ENCODE results near the gene TDRD9.

The TDRD9 gene

GRCh38 chr14:104037903-104038302 lies 109.6 kb downstream of the TDRD9 start:
- peaks cover 7% of the 10 kb centered on the region for H3K27me3 ChIP-seq (replicated peaks; ENCODE audit: insufficient read depth, low read length)
- no peaks in the 10 kb centered on the region for H3K36me3 ChIP-seq (replicated peaks; ENCODE audit: insufficient read depth, low read length)
- H3K27ac ChIP-seq (ENCODE audit: low read length) = no peak overlapping the region

GRCh38 chr14:104039214-104039613 lies 111.0 kb downstream of the TDRD9 start:
- H3K4me1 ChIP-seq (ENCODE audit: low read length) = no peaks in the 10 kb centered on the region
- H3K27me3 ChIP-seq (replicated peaks; ENCODE audit: insufficient read depth, low read length) = peaks cover 10% of the 10 kb centered on the region
- no peak overlapping the region for H2AFZ ChIP-seq (ENCODE audit: low read length)
- H3K9ac ChIP-seq (ENCODE audit: low read length) = no peak overlapping the region
- no peaks in the 10 kb centered on the region for H3K9me3 ChIP-seq (replicated peaks; ENCODE audit: insufficient read depth, low read length)
- TF ChIP-seq EZH2 (optimal IDR thresholded peaks at IDR 0.05; ENCODE audit: low read depth, low read length) = no peak
- no peak for TF ChIP-seq EZH2phosphoT487 (IDR thresholded peaks at IDR 0.05; ENCODE audit: low read length)
- TF ChIP-seq, protein P1, sequence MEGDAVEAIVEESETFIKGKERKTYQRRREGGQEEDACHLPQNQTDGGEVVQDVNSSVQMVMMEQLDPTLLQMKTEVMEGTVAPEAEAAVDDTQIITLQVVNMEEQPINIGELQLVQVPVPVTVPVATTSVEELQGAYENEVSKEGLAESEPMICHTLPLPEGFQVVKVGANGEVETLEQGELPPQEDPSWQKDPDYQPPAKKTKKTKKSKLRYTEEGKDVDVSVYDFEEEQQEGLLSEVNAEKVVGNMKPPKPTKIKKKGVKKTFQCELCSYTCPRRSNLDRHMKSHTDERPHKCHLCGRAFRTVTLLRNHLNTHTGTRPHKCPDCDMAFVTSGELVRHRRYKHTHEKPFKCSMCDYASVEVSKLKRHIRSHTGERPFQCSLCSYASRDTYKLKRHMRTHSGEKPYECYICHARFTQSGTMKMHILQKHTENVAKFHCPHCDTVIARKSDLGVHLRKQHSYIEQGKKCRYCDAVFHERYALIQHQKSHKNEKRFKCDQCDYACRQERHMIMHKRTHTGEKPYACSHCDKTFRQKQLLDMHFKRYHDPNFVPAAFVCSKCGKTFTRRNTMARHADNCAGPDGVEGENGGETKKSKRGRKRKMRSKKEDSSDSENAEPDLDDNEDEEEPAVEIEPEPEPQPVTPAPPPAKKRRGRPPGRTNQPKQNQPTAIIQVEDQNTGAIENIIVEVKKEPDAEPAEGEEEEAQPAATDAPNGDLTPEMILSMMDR (IDR thresholded peaks at IDR 0.05; ENCODE audit: low read length) = no peak
- no peaks in the 10 kb centered on the region for H3K79me2 ChIP-seq (ENCODE audit: low read length)
- no peaks in the 10 kb centered on the region for H3K9me2 ChIP-seq (replicated peaks; ENCODE audit: insufficient read depth, low read length)
- H3K4me2 ChIP-seq (ENCODE audit: low read depth, low read length) = no peak overlapping the region
- H3F3A ChIP-seq (ENCODE audit: insufficient read depth, low read length) = no peaks in the 10 kb centered on the region
- no peak for DNase-seq
- H3K36me3 ChIP-seq (replicated peaks; ENCODE audit: insufficient read depth, low read length) = no peaks in the 10 kb centered on the region
- H3K27ac ChIP-seq (ENCODE audit: low read length) = no peak overlapping the region
- no peaks in the 10 kb centered on the region for H4K20me1 ChIP-seq (ENCODE audit: insufficient read depth, low read length)
- no peak overlapping the region for H3K4me3 ChIP-seq (ENCODE audit: low read length)

More at GRCh38 chr14:104037903-104038302, 109.6 kb downstream of the TDRD9 start:
- no peaks in the 10 kb centered on the region for H3K9me3 ChIP-seq (replicated peaks; ENCODE audit: insufficient read depth, low read length)
- H3K4me2 ChIP-seq (ENCODE audit: low read depth, low read length) = no peak overlapping the region
- H3K4me1 ChIP-seq (ENCODE audit: low read length) = no peaks in the 10 kb centered on the region
- no peak overlapping the region for H2AFZ ChIP-seq (ENCODE audit: low read length)
- no peak overlapping the region for H3K9ac ChIP-seq (ENCODE audit: low read length)
- no peaks in the 10 kb centered on the region for H3K79me2 ChIP-seq (ENCODE audit: low read length)
- no peaks in the 10 kb centered on the region for H3K9me2 ChIP-seq (replicated peaks; ENCODE audit: insufficient read depth, low read length)
- no peaks in the 10 kb centered on the region for H4K20me1 ChIP-seq (ENCODE audit: insufficient read depth, low read length)
- H3F3A ChIP-seq (ENCODE audit: insufficient read depth, low read length) = no peaks in the 10 kb centered on the region
- H3K4me3 ChIP-seq (ENCODE audit: low read length) = no peak overlapping the region
- DNase-seq = no peak
- TF ChIP-seq EZH2 (optimal IDR thresholded peaks at IDR 0.05; ENCODE audit: low read depth, low read length) (no peak), EZH2phosphoT487 (IDR thresholded peaks at IDR 0.05; ENCODE audit: low read length) (no peak)
- TF ChIP-seq, protein P1 (IDR thresholded peaks at IDR 0.05; ENCODE audit: low read length) = no peak

GRCh38 chr14:104040539-104040938 lies 112.3 kb downstream of the TDRD9 start:
- H3K79me2 ChIP-seq (ENCODE audit: low read length) = no peaks in the 10 kb centered on the region
- no peaks in the 10 kb centered on the region for H3K9me3 ChIP-seq (replicated peaks; ENCODE audit: insufficient read depth, low read length)
- H3K27ac ChIP-seq (ENCODE audit: low read length) = no peak overlapping the region
- no peak overlapping the region for H3K9ac ChIP-seq (ENCODE audit: low read length)
- no peaks in the 10 kb centered on the region for H3K4me1 ChIP-seq (ENCODE audit: low read length)
- no peak overlapping the region for H3K4me2 ChIP-seq (ENCODE audit: low read depth, low read length)
- no peak overlapping the region for H2AFZ ChIP-seq (ENCODE audit: low read length)
- H3K4me3 ChIP-seq (ENCODE audit: low read length) = no peak overlapping the region
- H3K9me2 ChIP-seq (replicated peaks; ENCODE audit: insufficient read depth, low read length) = no peaks in the 10 kb centered on the region
- no peaks in the 10 kb centered on the region for H3K36me3 ChIP-seq (replicated peaks; ENCODE audit: insufficient read depth, low read length)
- peaks cover 9% of the 10 kb centered on the region for H3K27me3 ChIP-seq (replicated peaks; ENCODE audit: insufficient read depth, low read length)
- no peaks in the 10 kb centered on the region for H4K20me1 ChIP-seq (ENCODE audit: insufficient read depth, low read length)
- no peaks in the 10 kb centered on the region for H3F3A ChIP-seq (ENCODE audit: insufficient read depth, low read length)
- no peak for TF ChIP-seq EZH2 (optimal IDR thresholded peaks at IDR 0.05; ENCODE audit: low read depth, low read length)
- TF ChIP-seq, protein P1 (IDR thresholded peaks at IDR 0.05; ENCODE audit: low read length) = no peak
- TF ChIP-seq EZH2phosphoT487 (IDR thresholded peaks at IDR 0.05; ENCODE audit: low read length) = no peak
- no peak for DNase-seq

Measured in MM.1S (cell line).